BE2C (cell line): Measurements from ENCODE around the gene IGSF21.
A peak's percentile ranks its signal among the peaks of the same experiment; 100 is the strongest.

ENCODE experiments used
- DNase-seq: peaks from one replicate; pipeline ENCODE4 v3.0.0-alpha.2; 2020
- H3K27me3 ChIP-seq: fragments of 250-450 bp; sonication (Bioruptor Pico); 2 replicates; pipeline ENCODE4 v1.5.1; 2020; ENCODE audit warnings: mild to moderate bottlenecking
- H3K36me3 ChIP-seq: fragments of 250-450 bp; sonication (Bioruptor Pico); 2 replicates; pipeline ENCODE4 v1.5.1; 2020; ENCODE audit warnings: mild to moderate bottlenecking
- H3K4me1 ChIP-seq: fragments of 250-450 bp; sonication (Bioruptor Pico); 2 replicates; pipeline ENCODE4 v1.5.1; 2020
- H3K4me3 ChIP-seq: 2 replicates; pipeline ENCODE4 v1.5.1; 2011; ENCODE audit warnings: low read depth, low read length
- H3K9me3 ChIP-seq: fragments of 250-450 bp; sonication (Bioruptor Pico); 2 replicates; pipeline ENCODE4 v1.5.1; 2020
- TF ChIP-seq, protein P1 (sequence below): IDR thresholded peaks from 2 replicates; pipeline ENCODE4 v1.5.1; 2012; ENCODE audit warnings: mild to moderate bottlenecking, low read depth, low read length

The IGSF21 gene

DNA sequence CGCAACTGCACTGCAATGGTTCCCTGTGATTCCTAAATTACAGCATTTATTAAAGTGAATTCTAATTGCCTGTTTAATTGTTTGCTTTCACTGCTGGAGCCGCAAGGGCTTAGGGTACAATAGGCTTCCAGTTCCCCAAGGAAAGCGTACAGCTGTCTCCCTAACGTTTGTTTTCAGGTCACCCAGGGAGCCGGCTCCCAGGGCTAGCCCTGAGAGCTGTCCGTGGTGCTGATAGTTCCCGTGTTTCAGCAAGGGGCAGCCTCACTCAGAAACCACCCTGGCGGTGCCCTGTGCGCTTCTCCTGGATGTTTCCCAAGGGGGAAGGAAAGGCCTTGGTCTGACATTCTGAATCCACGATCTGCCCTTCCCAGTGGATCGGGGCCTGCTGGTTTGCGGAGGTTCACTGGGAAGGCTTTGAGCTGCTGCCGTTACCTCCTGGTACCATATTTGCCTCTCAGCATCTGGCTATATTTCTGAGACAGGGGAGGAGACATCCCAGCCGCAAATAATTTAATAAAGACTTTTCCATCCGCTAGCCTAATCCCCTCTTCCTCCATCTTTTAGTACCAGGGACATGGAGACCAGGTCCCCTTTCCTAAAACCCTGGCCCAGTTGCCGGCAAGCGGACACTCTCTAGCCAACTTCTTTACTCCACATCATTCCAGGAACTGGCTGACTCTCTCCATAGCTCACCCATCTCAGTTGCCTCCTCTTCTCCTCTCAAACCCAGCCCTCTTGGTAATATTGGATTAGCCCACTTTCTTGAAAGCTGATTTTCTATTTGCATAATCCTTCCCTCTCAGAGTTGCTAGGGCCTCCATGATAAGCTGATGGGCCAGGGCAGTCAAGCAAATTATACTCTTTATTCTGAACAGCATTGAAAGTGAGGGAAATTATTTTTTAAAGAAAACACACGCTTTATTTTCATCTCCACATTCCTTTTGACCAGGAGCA is 149.0 kb downstream of the IGSF21 start:
- H3K4me1 ChIP-seq = no peaks in the 10 kb centered on the region
- no peaks in the 10 kb centered on the region for H3K27me3 ChIP-seq
- H3K4me3 ChIP-seq = no peak overlapping the region
- H3K36me3 ChIP-seq = no peaks in the 10 kb centered on the region
- TF ChIP-seq, protein P1, sequence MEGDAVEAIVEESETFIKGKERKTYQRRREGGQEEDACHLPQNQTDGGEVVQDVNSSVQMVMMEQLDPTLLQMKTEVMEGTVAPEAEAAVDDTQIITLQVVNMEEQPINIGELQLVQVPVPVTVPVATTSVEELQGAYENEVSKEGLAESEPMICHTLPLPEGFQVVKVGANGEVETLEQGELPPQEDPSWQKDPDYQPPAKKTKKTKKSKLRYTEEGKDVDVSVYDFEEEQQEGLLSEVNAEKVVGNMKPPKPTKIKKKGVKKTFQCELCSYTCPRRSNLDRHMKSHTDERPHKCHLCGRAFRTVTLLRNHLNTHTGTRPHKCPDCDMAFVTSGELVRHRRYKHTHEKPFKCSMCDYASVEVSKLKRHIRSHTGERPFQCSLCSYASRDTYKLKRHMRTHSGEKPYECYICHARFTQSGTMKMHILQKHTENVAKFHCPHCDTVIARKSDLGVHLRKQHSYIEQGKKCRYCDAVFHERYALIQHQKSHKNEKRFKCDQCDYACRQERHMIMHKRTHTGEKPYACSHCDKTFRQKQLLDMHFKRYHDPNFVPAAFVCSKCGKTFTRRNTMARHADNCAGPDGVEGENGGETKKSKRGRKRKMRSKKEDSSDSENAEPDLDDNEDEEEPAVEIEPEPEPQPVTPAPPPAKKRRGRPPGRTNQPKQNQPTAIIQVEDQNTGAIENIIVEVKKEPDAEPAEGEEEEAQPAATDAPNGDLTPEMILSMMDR = no peak
- peak; percentile 20 for DNase-seq
- no peaks in the 10 kb centered on the region for H3K9me3 ChIP-seq

DNA sequence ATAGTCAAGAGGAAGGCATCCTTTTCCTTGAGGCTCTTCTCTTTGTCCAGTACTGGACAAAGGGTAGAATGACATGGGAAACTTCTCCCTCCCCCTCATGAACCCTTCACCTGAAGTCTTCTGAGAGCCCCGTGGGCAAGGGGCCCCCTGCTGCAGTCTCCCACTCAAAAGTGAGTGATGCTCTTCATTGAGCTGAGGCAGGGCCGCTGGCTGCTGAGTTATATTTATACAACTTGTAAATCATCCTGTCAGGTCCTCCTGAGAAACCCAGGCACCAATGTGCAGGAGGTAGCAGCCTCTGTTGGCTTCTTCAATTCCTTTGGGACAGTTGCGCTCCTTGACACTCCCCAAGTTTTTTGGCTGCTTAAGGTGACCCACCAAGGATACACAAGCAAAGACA is 150.2 kb downstream of the IGSF21 start:
- no peak for DNase-seq
- TF ChIP-seq, protein P1 = no peak
- no peaks in the 10 kb centered on the region for H3K36me3 ChIP-seq

DNA sequence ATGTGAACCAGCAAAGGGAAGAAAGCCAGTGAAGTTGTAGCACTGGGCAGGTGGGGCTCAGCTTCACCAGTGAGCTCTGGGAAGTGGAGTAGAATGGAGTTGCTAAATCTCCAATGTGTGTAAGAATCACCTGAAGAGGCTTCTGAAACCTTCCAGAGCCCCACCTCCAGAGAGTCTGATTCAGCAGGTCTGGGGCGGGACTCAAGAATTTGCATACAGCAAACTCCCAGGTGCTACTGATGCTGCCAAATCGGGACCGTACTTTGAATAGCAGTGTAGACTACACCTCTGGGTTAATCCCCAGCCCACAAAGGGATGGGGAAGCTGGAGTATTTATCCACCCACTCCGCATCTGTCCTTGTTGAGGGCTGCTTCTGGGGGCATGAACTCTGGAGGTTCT is 154.3 kb downstream of the IGSF21 start:
- Histone ChIP-seq H3K4me1 (no peaks in the 10 kb centered on the region), H3K9me3 (no peaks in the 10 kb centered on the region), H3K36me3 (no peaks in the 10 kb centered on the region), H3K27me3 (no peaks in the 10 kb centered on the region), H3K4me3 (no peak overlapping the region)
- no peak for DNase-seq
- TF ChIP-seq, protein P1 = no peak

More for the DNA sequence above, 150.2 kb downstream of the IGSF21 start:
- Histone ChIP-seq H3K4me1 (no peaks in the 10 kb centered on the region), H3K27me3 (no peaks in the 10 kb centered on the region), H3K9me3 (no peaks in the 10 kb centered on the region), H3K4me3 (no peak overlapping the region)

DNA sequence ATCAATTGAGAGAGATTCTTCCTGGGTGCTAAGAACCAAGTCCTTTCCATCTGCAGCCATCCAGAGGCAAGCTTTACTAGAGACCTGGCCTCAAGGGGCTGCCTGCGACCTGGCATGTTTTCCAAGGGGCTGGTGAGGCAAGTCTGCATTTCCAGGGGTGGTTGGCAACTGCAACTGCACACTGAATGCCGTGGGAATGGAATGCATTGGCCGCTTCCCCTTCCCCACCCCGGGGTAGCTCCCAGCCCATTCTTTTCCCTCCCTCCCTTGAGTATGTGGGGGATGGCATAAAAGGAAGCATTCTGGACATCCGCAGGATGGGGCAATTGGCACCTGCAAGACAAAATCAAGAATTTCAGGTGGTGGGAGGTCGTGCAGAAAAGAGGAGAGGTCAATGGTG is 155.1 kb downstream of the IGSF21 start:
- Histone ChIP-seq H3K4me1 (no peaks in the 10 kb centered on the region), H3K27me3 (no peaks in the 10 kb centered on the region), H3K9me3 (no peaks in the 10 kb centered on the region), H3K4me3 (no peak overlapping the region), H3K36me3 (no peaks in the 10 kb centered on the region)
- DNase-seq = no peak
- TF ChIP-seq, protein P1 = no peak

DNA sequence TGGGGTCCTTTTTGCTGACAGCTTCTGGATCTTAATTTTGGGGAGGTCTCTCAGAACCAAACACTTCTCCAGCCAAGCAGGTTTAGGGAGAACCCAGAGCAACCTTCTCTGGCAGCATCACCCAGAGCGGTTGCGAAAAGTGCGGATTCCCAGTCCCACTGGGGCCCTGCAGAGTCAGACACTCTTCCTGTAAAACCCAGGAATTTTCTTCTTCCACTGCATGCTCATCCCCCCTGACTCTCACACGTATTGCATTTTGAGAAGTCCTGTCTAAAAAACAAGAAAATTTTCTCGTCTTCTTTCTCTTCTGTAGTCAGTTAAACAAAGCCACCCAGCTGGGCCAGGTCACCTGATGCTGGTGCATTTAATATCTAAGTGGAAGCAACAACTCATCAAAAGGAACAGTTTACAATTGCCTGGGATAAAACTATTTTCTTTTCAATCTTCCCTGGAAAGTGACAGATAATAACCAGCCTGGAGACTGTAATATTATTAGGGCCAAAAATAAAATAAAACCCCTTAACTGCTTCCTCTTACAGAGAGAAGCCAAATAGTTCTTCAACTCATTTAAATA is 156.0 kb downstream of the IGSF21 start:
- TF ChIP-seq, protein P1 = no peak
- Histone ChIP-seq H3K36me3 (no peaks in the 10 kb centered on the region), H3K9me3 (no peaks in the 10 kb centered on the region), H3K27me3 (no peaks in the 10 kb centered on the region), H3K4me3 (no peak overlapping the region), H3K4me1 (no peaks in the 10 kb centered on the region)
- DNase-seq = no peak
